Cerebellar nuclear complex (tissue), 1 donor: ENCODE measurements around the gene PPRC1.

Experiments
- DNase-seq, 2 experiments: peaks; one replicate each; lab custom pipeline; 2025; lab: John Stamatoyannopoulos, UW

The PPRC1 gene

GRCh38 chr10:102146971-102147428, 14.2 kb downstream of the PPRC1 start:
- DNase-seq = no peak

GRCh38 chr10:102147561-102147960, 14.7 kb downstream of the PPRC1 start:
- DNase-seq = no peak

- DNase-seq = no peak
Measured at GRCh38 chr10:102148275-102148674, 15.4 kb downstream of the PPRC1 start.

GRCh38 chr10:102150970-102151773, 18.3 kb downstream of the PPRC1 start:
- DNase-seq = no peak

- peak; percentile 86 to 98 for DNase-seq
Measured at GRCh38 chr10:102151774-102152544, 19.1 kb downstream of the PPRC1 start, which contains the start of gene NOLC1. Gene NOLC1, plus strand, starts transcription at chr10:102152389. Its CDS starts 22 bp downstream, at chr10:102152411.

- no peak for DNase-seq
Measured at GRCh38 chr10:102152545-102152890, 19.7 kb downstream of the PPRC1 start.

- DNase-seq = no peak
Measured at GRCh38 chr10:102153093-102153620, 20.3 kb downstream of the PPRC1 start.

GRCh38 chr10:102154466-102155116, 21.8 kb downstream of the PPRC1 start:
- no peak for DNase-seq

GRCh38 chr10:102157224-102157623, 24.4 kb downstream of the PPRC1 start:
- no peak for DNase-seq

GRCh38 chr10:102159051-102159597, 26.3 kb downstream of the PPRC1 start:
- DNase-seq = no peak

GRCh38 chr10:102159831-102160230, 27.0 kb downstream of the PPRC1 start:
- DNase-seq = no peak

GRCh38 chr10:102163342-102163989, 30.6 kb downstream of the PPRC1 start:
- DNase-seq = no peak

- no peak for DNase-seq
Measured at GRCh38 chr10:102167861-102168260, 35.0 kb downstream of the PPRC1 start.

- DNase-seq = no peak
Measured at GRCh38 chr10:102170602-102171001, 37.8 kb downstream of the PPRC1 start.

- DNase-seq = no peak
Measured at GRCh38 chr10:102172288-102172687, 39.4 kb downstream of the PPRC1 start.

- DNase-seq = no peak
Measured at GRCh38 chr10:102175415-102175814, 42.6 kb downstream of the PPRC1 start.

GRCh38 chr10:102184606-102185005, 51.8 kb downstream of the PPRC1 start:
- DNase-seq = no peak

GRCh38 chr10:102185272-102185671, 52.4 kb downstream of the PPRC1 start:
- DNase-seq = no peak

- DNase-seq = no peak
Measured at GRCh38 chr10:102185811-102186527, 53.1 kb downstream of the PPRC1 start.

GRCh38 chr10:102188298-102188940, 55.6 kb downstream of the PPRC1 start:
- no peak for DNase-seq
